Keratinocyte (primary cell): ENCODE data around the gene MFNG.

ENCODE experiments used
- EZH2 ChIP-seq: IDR thresholded peaks from one replicate; pipeline ENCODE4 v1.6.1; 2012; ENCODE audit warnings: inconsistent platforms, mild to moderate bottlenecking, low read length, moderate library complexity
- TF ChIP-seq, protein P1 (sequence below), 3 experiments: IDR thresholded peaks in 1 of 3; conservative IDR thresholded peaks in 1 of 3; optimal IDR thresholded peaks in 1 of 3; 2 replicates in 2 of 3; 3 replicates in 1 of 3; pipeline versions ENCODE3 to v1.5.1; 2011; ENCODE audit warnings: low read length in 3 of 3, mild to moderate bottlenecking in 3 of 3, moderate library complexity in 2 of 3, control low read depth in 1 of 3, inconsistent platforms in 1 of 3; ENCODE audit not compliant: insufficient read depth in 2 of 3; ENCODE audit errors: extremely low read depth in 1 of 3

DNA sequence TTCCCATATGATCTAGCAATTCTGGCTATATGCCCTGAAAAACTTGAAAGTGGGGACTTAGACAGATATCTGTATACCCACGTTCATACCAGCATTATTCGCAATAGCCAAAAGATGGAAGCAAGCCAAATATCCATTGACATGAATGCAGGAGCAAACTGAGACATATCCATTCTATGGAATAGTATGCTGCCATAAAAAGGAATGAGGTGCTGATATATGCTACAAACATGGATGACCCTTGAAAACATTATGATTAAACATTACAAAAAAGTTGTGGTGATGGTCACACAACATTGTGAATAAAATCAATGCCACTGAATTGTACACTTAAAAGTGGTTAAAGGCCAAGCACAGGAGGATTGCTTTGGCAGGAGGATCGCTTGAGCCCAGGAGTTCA lies 25.5 kb downstream of the MFNG start:
- TF ChIP-seq, protein P1, sequence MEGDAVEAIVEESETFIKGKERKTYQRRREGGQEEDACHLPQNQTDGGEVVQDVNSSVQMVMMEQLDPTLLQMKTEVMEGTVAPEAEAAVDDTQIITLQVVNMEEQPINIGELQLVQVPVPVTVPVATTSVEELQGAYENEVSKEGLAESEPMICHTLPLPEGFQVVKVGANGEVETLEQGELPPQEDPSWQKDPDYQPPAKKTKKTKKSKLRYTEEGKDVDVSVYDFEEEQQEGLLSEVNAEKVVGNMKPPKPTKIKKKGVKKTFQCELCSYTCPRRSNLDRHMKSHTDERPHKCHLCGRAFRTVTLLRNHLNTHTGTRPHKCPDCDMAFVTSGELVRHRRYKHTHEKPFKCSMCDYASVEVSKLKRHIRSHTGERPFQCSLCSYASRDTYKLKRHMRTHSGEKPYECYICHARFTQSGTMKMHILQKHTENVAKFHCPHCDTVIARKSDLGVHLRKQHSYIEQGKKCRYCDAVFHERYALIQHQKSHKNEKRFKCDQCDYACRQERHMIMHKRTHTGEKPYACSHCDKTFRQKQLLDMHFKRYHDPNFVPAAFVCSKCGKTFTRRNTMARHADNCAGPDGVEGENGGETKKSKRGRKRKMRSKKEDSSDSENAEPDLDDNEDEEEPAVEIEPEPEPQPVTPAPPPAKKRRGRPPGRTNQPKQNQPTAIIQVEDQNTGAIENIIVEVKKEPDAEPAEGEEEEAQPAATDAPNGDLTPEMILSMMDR (optimal IDR thresholded peaks at IDR 0.05 in 1 of 3, IDR thresholded peaks at IDR 0.05 in 1 of 3, conservative IDR thresholded peaks at IDR 0.05 in 1 of 3; ENCODE audit: extremely low read depth in 1 of 3, insufficient read depth in 2 of 3, low read length in 3 of 3) = no peak
- TF ChIP-seq EZH2 = no peak
